Upper lobe of left lung (tissue), 6 donors: ENCODE results near the gene MFSD12. TPM values are rescaled to one million over a fixed set of nuclear protein-coding genes. Genes with fewer than 3 reads are reported as not detected.

Experiments
- ATAC-seq, 2 donors: fragments of 200-7000 bp; cut with Tn5 transposase; one replicate each; pipeline ENCODE4 v1.9.1; 2022; ENCODE audit warnings: mild to moderate bottlenecking in 2 of 2, moderate library complexity in 2 of 2; ENCODE audit not compliant: low FRiP score in 2 of 2
- DNase-seq, 2 donors: peaks; one replicate each; pipeline ENCODE4 v3.0.0-alpha.2; 2019 to 2020
- H3K27ac ChIP-seq, 4 donors: fragments of 200-600 bp; sonication (generic); one replicate each; pipeline ENCODE4 v1.5.1; 2016 to 2019
- H3K27me3 ChIP-seq, 4 donors: fragments of 200-600 bp; sonication (generic); one replicate each; pipeline ENCODE4 v1.5.1; 2017 to 2019
- H3K36me3 ChIP-seq, 4 donors: fragments of 200-600 bp; sonication (generic); one replicate each; pipeline ENCODE4 v1.5.1; 2016 to 2019
- H3K4me1 ChIP-seq, 4 donors: fragments of 200-600 bp; sonication (generic); one replicate each; pipeline ENCODE4 v1.5.1; 2018 to 2019
- H3K4me3 ChIP-seq, 4 donors: fragments of 200-600 bp; sonication (generic); one replicate each; pipeline ENCODE4 v1.5.1; 2017 to 2019; ENCODE audit warnings: mild to moderate bottlenecking in 2 of 4, moderate library complexity in 1 of 4
- H3K9me3 ChIP-seq, 4 donors: fragments of 200-600 bp; sonication (generic); one replicate each; pipeline ENCODE4 v1.5.1; 2018 to 2019
- EP300 ChIP-seq, 4 donors: sonication (generic); formaldehyde crosslinking; IDR thresholded peaks; one replicate each; pipeline ENCODE4 v1.5.1; 2017; ENCODE audit warnings: antibody characterized with exemption in 4 of 4, control low read depth in 2 of 4
- POLR2A ChIP-seq, 4 donors: fragments of 450-650 bp; IDR thresholded peaks; one replicate each; pipeline ENCODE4 v1.5.1; 2016 to 2017; ENCODE audit warnings: antibody characterized with exemption in 4 of 4, mild to moderate bottlenecking in 2 of 4
- POLR2AphosphoS5 ChIP-seq, 2 donors: sonication (generic); formaldehyde crosslinking; IDR thresholded peaks; one replicate each; pipeline ENCODE4 v1.5.1; 2017; ENCODE audit warnings: antibody characterized with exemption in 2 of 2
- WGBS, 2 donors: methylation state at CpG; one replicate each; pipeline ENCODE4 v1.1.5; 2017 to 2018; 5-methylcytosine and 5-hydroxymethylcytosine counted together
- small RNA-seq, 4 donors: library from RNA; depleted of rRNA; stranded (forward); fragments of <200 nt; gene quantifications; one replicate each; pipeline ENCODE3, GENCODE V24; 2016
- total RNA-seq, 6 donors: library from RNA; depleted of rRNA in 4 of 6; stranded (reverse); fragments of >200 nt in 4 of 6; gene quantifications; one replicate each; pipeline versions ENCODE4 v1.1.0 to v1.2.1, GENCODE V29; 2016 to 2021
- TF ChIP-seq, protein P1 (sequence below), 6 experiments: fragments of 450-650 bp in 4 of 6; fragments of 200-600 bp in 2 of 6; sonication (generic) in 2 of 6; IDR thresholded peaks; one replicate each; pipeline ENCODE4 v1.5.1; 2016 to 2019; ENCODE audit warnings: antibody characterized with exemption in 6 of 6
- donor health status: DM: no; HTN: no; CAD: no; lungs with moderate emphysema.
- donor health status: DM: no; HTN: yes; CAD: no; lungs with severe emphysema.

Gene MFSD12
- total RNA-seq, 6 donors from 2014 or later: 44.2 to 178 (median 96.0) TPM

DNA sequence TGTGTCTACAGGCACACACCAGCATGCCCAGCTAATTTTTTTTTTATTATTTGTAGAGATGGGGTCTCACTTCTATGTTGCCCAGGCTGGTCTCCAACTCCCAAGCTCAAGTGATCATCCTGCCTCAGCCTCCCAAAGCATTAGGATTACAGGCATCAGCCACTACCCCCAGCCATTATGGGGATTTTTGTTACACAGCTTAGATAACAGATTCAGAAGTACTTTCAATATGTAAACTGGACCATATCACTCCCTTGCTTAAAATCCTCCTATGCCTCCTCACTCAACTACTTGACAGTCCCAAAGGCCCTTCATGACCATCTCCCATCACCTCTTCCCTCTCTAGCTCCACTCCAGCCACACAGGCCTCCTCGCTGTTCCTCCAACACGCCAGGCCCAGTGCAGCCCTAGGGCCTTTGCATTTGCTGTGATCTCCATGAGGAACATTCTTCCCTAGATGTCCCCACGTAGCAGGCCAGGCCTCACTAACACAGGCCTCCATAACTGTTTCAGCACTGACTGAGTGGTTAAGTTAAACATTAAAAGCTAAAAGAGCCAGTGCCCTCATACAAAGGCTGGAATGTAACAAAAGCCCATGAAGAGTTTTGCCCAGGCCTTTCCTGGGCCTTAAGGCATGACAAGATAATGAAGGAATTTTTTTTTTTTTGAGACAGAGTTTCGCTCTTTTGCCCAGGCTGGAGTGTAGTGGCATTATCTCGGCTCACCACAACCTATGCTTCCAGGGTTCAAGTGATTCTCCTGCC is 59.4 kb downstream of the MFSD12 start:
- Histone ChIP-seq H3K4me1 (peaks cover 8 to 21% (median 13%) of the 10 kb centered on the region in 4 donors), H3K27ac (no peak overlapping the region), H3K27me3 (no peaks in the 10 kb centered on the region), H3K36me3 (peaks cover 4 to 38% (median 32%) of the 10 kb centered on the region in 4 donors), H3K9me3 (no peaks in the 10 kb centered on the region), H3K4me3 (no peak overlapping the region)
- TF ChIP-seq POLR2A (IDR thresholded peaks at IDR 0.05) (no peak), POLR2AphosphoS5 (IDR thresholded peaks at IDR 0.05) (no peak), EP300 (IDR thresholded peaks at IDR 0.05) (no peak)
- TF ChIP-seq, protein P1, sequence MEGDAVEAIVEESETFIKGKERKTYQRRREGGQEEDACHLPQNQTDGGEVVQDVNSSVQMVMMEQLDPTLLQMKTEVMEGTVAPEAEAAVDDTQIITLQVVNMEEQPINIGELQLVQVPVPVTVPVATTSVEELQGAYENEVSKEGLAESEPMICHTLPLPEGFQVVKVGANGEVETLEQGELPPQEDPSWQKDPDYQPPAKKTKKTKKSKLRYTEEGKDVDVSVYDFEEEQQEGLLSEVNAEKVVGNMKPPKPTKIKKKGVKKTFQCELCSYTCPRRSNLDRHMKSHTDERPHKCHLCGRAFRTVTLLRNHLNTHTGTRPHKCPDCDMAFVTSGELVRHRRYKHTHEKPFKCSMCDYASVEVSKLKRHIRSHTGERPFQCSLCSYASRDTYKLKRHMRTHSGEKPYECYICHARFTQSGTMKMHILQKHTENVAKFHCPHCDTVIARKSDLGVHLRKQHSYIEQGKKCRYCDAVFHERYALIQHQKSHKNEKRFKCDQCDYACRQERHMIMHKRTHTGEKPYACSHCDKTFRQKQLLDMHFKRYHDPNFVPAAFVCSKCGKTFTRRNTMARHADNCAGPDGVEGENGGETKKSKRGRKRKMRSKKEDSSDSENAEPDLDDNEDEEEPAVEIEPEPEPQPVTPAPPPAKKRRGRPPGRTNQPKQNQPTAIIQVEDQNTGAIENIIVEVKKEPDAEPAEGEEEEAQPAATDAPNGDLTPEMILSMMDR (IDR thresholded peaks at IDR 0.05): no peak
- 94 to 99% methylated on average over 5 of the region's 5 CpGs for WGBS, 2 donors
- ATAC-seq (no peak), DNase-seq (no peak)

DNA sequence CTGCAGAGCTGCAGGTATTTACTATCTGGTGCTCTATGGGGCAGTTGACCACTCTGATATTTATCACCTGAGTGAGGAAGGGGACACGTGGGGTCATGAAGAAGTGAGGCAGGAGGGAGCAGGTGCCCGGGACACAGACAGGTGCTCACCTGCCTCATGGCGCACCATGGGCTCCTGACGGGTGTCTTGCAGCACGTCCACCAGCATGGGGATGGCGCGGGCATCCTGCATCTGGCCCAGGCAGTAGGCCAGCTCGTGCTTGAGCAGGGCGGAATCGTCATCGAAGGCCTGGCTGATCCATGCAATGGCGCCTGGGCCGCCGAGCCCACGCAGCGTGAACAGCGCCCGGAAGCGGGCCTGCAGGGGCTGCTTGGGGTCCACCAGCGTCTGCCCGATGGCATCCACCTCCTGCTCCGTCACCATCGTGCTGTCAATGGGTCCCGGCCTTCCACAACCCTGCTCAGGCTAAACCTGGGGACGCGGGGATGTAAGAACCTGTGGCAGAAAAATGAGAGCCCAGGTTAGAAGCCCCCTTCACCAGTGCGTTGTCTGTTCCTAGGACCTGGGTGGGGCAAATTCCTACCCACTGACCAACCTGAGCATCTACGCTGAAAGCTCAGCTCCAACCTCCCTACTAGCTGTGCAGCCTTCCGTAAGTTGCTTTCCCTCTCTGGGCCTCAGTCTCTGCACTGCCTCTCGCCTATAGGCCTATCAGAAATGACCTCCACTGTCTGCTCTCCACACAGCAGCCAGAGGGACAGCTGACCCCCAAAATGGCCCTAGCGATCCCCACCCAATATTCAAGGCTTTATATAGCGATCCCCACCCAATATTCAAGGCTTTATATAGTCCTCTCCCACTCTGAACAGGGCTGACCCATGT is 60.8 kb downstream of the MFSD12 start:
- Histone ChIP-seq H3K27ac (no peak overlapping the region), H3K36me3 (peaks cover 4 to 51% (median 42%) of the 10 kb centered on the region in 4 donors), H3K27me3 (no peaks in the 10 kb centered on the region), H3K9me3 (no peaks in the 10 kb centered on the region), H3K4me1 (peaks cover 8 to 21% (median 13%) of the 10 kb centered on the region in 4 donors), H3K4me3 (no peak overlapping the region)
- TF ChIP-seq POLR2AphosphoS5 (IDR thresholded peaks at IDR 0.05) (no peak), POLR2A (IDR thresholded peaks at IDR 0.05) (no peak), EP300 (IDR thresholded peaks at IDR 0.05) (no peak)
- TF ChIP-seq, protein P1 (IDR thresholded peaks at IDR 0.05): no peak
- 95 to 96% methylated on average over 24 to 29 of the region's 32 CpGs for WGBS, 2 donors
- ATAC-seq: no peak
- DNase-seq: peak in 1 of 2 donors; percentile 72

DNA sequence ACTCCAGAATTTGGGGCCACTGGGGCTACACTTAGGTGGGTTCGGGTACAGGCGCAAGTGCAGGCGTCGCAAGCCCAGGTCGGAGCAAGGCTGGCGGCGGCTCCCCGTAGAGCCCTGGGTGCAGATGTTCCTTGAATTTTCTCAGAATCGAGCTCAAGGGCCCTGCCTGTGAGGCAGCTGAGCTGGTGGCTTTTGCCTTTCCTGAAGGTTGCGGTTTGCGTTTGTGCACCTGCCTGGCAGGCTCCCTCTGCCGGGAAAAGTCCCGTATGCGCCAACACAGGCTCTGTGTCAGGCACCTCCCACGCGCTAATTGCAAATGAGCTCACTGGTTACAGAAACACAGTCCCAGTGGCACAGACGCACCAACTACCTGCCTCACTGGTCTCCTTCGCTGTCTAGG is 62.8 kb downstream of the MFSD12 start:
- no peak overlapping the region for H3K4me3 ChIP-seq
- no peaks in the 10 kb centered on the region for H3K27me3 ChIP-seq
- peak in 1 of 2 donors; percentile 61 for DNase-seq
- no peak for TF ChIP-seq POLR2A (IDR thresholded peaks at IDR 0.05)
- TF ChIP-seq, protein P1 (IDR thresholded peaks at IDR 0.05): no peak
- no peak for TF ChIP-seq POLR2AphosphoS5 (IDR thresholded peaks at IDR 0.05)
- no peak for TF ChIP-seq EP300 (IDR thresholded peaks at IDR 0.05)
- H3K9me3 ChIP-seq: no peaks in the 10 kb centered on the region
- whole genome bisulfite sequencing, 2 donors: 94 to 97% methylated on average over 18 of the region's 18 CpGs
- peaks cover 4 to 67% (median 53%) of the 10 kb centered on the region in 4 donors for H3K36me3 ChIP-seq
- peaks cover 2 to 10% (median 6%) of the 10 kb centered on the region in 4 donors for H3K4me1 ChIP-seq
- ATAC-seq: no peak
- no peak overlapping the region for H3K27ac ChIP-seq

Small RNA genes within 50 kb of the gene (small RNA-seq; reads per million reads assigned to genes)
- 0 reads per million in 4 donors for gene AC005786.1
- gene RF00212: 0 reads per million in 4 donors

Other genes starting within 250 kb of the MFSD12 start
- gene NFIC, start 191.0 kb downstream of the MFSD12 start, total RNA-seq: 100 to 1,000 TPM in 5 of 6 donors, 10 to 100 TPM in 1; 96.1 to 175 (median 154) TPM
- 1 to 10 TPM in 1 of 6 donors, not detected in 5; 1.7 TPM for gene SMIM24, start 77.1 kb downstream of the MFSD12 start, total RNA-seq
- gene SMIM44, start 74.1 kb downstream of the MFSD12 start, total RNA-seq: not detected
- gene DOHH, start 56.9 kb downstream of the MFSD12 start, total RNA-seq: 10 to 100 TPM; 13.3 to 26.8 (median 17.3) TPM
- gene FZR1, start 51.3 kb downstream of the MFSD12 start, total RNA-seq: 100 to 1,000 TPM in 1 of 6 donors, 10 to 100 TPM in 5; 19.9 to 110 (median 37.5) TPM
- gene TEKTIP1, start 18.4 kb downstream of the MFSD12 start, total RNA-seq: 1 to 10 TPM in 3 of 6 donors, not detected in 3; 1.6 to 7.3 (median 6.2) TPM
- gene HMG20B, start 15.4 kb upstream of the MFSD12 start, total RNA-seq: 100 to 1,000 TPM in 2 of 6 donors, 10 to 100 TPM in 4; 79.5 to 183 (median 85.9) TPM
- 1 to 10 TPM in 5 of 6 donors, under 1 TPM in 1; 0.91 to 5.2 (median 1.4) TPM for gene GIPC3, start 27.9 kb upstream of the MFSD12 start, total RNA-seq
- 1 to 10 TPM in 5 of 6 donors, under 1 TPM in 1; 0.49 to 7.0 (median 2.6) TPM for gene TBXA2R, start 49.3 kb upstream of the MFSD12 start, total RNA-seq
- 10 to 100 TPM; 21.5 to 97.4 (median 25.5) TPM for gene CACTIN, start 69.2 kb upstream of the MFSD12 start, total RNA-seq
- gene PIP5K1C, start 142.9 kb upstream of the MFSD12 start, total RNA-seq: 10 to 100 TPM; 24.6 to 64.1 (median 43.1) TPM
- gene TJP3, start 150.8 kb upstream of the MFSD12 start, total RNA-seq: 10 to 100 TPM; 27.2 to 94.3 (median 55.5) TPM
- 10 to 100 TPM; 13.4 to 92.2 (median 21.6) TPM for gene APBA3, start 204.1 kb upstream of the MFSD12 start, total RNA-seq
- gene MRPL54, start 205.1 kb upstream of the MFSD12 start, total RNA-seq: 10 to 100 TPM; 16.8 to 83.9 (median 65.5) TPM
- not detected for gene RAX2, start 214.6 kb upstream of the MFSD12 start, total RNA-seq
- 10 to 100 TPM in 5 of 6 donors, 1 to 10 TPM in 1; 9.6 to 20.1 (median 13.1) TPM for gene MATK, start 228.8 kb upstream of the MFSD12 start, total RNA-seq